H1 (cell line): Measurements from ENCODE around the gene PCDHB5. TPM values are rescaled to one million over a fixed set of nuclear protein-coding genes. Genes with fewer than 3 reads are reported as not detected.

Experiments used
- CTCF ChIA-PET: fragments of 300-600 bp; sonication (Branson Sonifier 250); formaldehyde crosslinking; loops from one replicate; lab custom pipeline; 2021; ENCODE audit not compliant: partially characterized antibody; lab: Charles Lee
- POLR2A ChIA-PET: fragments of 300-600 bp; sonication (Branson Sonifier 250); formaldehyde crosslinking; loops from one replicate; lab custom pipeline; 2021; ENCODE audit warnings: inconsistent platforms; ENCODE audit not compliant: partially characterized antibody; lab: Charles Lee
- DNase-seq, 2 experiments: peaks; one replicate each; pipeline versions ENCODE4 v3.0.0 to v3.0.0-alpha.2; 2010 to 2022; ENCODE audit warnings: low spot score in 2 of 2, low read depth in 1 of 2, mixed read lengths in 1 of 2
- FAIRE-seq: peaks from 2 replicates; lab custom pipeline; 2011; peaks lifted over from hg19 to GRCh38; lab: Jason Lieb, UNC
- H2AFZ ChIP-seq: 2 replicates; pipeline ENCODE4 v1.8.1; 2012; ENCODE audit warnings: low read length, inconsistent platforms
- H2AK5ac ChIP-seq: 2 replicates; pipeline ENCODE4 v1.6.1; 2013; ENCODE audit warnings: low read depth, low read length
- H2BK120ac ChIP-seq: replicated peaks from 2 replicates; pipeline ENCODE3; 2013; ENCODE audit warnings: low read depth, low read length, inconsistent platforms
- H2BK12ac ChIP-seq: 2 replicates; pipeline ENCODE4 v1.6.1; 2013; ENCODE audit warnings: low read depth, low read length
- H2BK15ac ChIP-seq: 2 replicates; pipeline ENCODE4 v1.6.1; 2013; ENCODE audit warnings: low read length
- H2BK20ac ChIP-seq: 2 replicates; pipeline ENCODE4 v1.6.1; 2013; ENCODE audit warnings: low read length
- H2BK5ac ChIP-seq: 2 replicates; pipeline ENCODE4 v1.6.1; 2013; ENCODE audit warnings: low read depth, low read length
- H3K14ac ChIP-seq: 2 replicates; pipeline ENCODE4 v1.6.1; 2013; ENCODE audit warnings: inconsistent platforms; ENCODE audit not compliant: insufficient read length
- H3K18ac ChIP-seq: 2 replicates; pipeline ENCODE4 v1.6.1; 2013; ENCODE audit warnings: low read length; ENCODE audit errors: extremely low read depth
- H3K23ac ChIP-seq: 2 replicates; pipeline ENCODE4 v1.6.1; 2013; ENCODE audit warnings: inconsistent platforms; ENCODE audit not compliant: insufficient read length
- H3K23me2 ChIP-seq: 2 replicates; pipeline ENCODE4 v1.6.1; 2013; ENCODE audit warnings: low read depth, low read length
- H3K27ac ChIP-seq: 2 replicates; pipeline ENCODE4 v1.6.1; 2011; ENCODE audit warnings: low read depth, low read length, inconsistent platforms
- H3K27me3 ChIP-seq, 4 experiments: replicated peaks in 1 of 4; 1 replicate in 1 of 4; 2 replicates in 3 of 4; pipeline versions ENCODE4 v1.6.1 to v1.8.1; 2011 to 2013; ENCODE audit warnings: low read length in 3 of 4, mild to moderate bottlenecking in 3 of 4, inconsistent platforms in 2 of 4, mixed read lengths in 2 of 4, moderate library complexity in 1 of 4; ENCODE audit not compliant: control insufficient read depth in 3 of 4, insufficient read depth in 3 of 4; ENCODE audit errors: extremely low read depth in 1 of 4
- H3K36me3 ChIP-seq, 4 experiments: 2 replicates each; pipeline versions ENCODE4 v1.6.1 to v1.8.1; 2011 to 2013; ENCODE audit warnings: mild to moderate bottlenecking in 4 of 4, low read length in 3 of 4, moderate library complexity in 2 of 4, control low read depth in 1 of 4, inconsistent platforms in 1 of 4; ENCODE audit not compliant: insufficient read depth in 4 of 4, control insufficient read depth in 2 of 4
- H3K4ac ChIP-seq: replicated peaks from 2 replicates; pipeline ENCODE3; 2013; ENCODE audit warnings: low read length, low read depth, mixed read lengths, inconsistent platforms; ENCODE audit not compliant: insufficient read length
- H3K4me1 ChIP-seq, 4 experiments: replicated peaks in 1 of 4; 1 replicate in 1 of 4; 2 replicates in 3 of 4; pipeline versions ENCODE4 v1.6.1 to v1.8.1; 2011 to 2013; ENCODE audit warnings: low read length in 3 of 4, inconsistent platforms in 2 of 4, mixed read lengths in 1 of 4; ENCODE audit not compliant: insufficient read depth in 4 of 4, control insufficient read depth in 3 of 4
- H3K4me2 ChIP-seq, 2 experiments: 2 replicates each; pipeline versions ENCODE4 v1.6.1 to v1.8.1; 2011 to 2013; ENCODE audit warnings: low read depth in 2 of 2, low read length in 2 of 2, control low read depth in 1 of 2, inconsistent platforms in 1 of 2, mild to moderate bottlenecking in 1 of 2; ENCODE audit not compliant: insufficient read depth in 1 of 2
- H3K4me3 ChIP-seq, 4 experiments: fragments of 200-600, 300-600 bp in 1 of 4; sonication (generic), shearing (Covaris generic), sonication (Bioruptor Twin) in 1 of 4; 2 replicates each; pipeline versions ENCODE4 v1.5.1 to v1.8.1; 2011 to 2016; ENCODE audit warnings: low read length in 4 of 4, low read depth in 3 of 4, control low read depth in 2 of 4, inconsistent platforms in 2 of 4, mild to moderate bottlenecking in 2 of 4, mixed read lengths in 1 of 4, moderate library complexity in 1 of 4; ENCODE audit not compliant: insufficient read depth in 2 of 4; ENCODE audit errors: extremely low read depth in 1 of 4
- H3K56ac ChIP-seq: replicated peaks from 2 replicates; pipeline ENCODE3; 2013; ENCODE audit warnings: low read depth, mild to moderate bottlenecking, mixed read lengths, low read length, inconsistent platforms; ENCODE audit not compliant: insufficient read length
- H3K79me1 ChIP-seq: 2 replicates; pipeline ENCODE4 v1.6.1; 2013; ENCODE audit warnings: low read depth, low read length, control low read depth
- H3K79me2 ChIP-seq, 2 experiments: 2 replicates each; pipeline versions ENCODE4 v1.6.1 to v1.8.1; 2012 to 2013; ENCODE audit warnings: low read length in 2 of 2, mild to moderate bottlenecking in 2 of 2, inconsistent platforms in 1 of 2; ENCODE audit not compliant: insufficient read depth in 2 of 2, control insufficient read depth in 1 of 2
- H3K9ac ChIP-seq, 4 experiments: replicated peaks in 1 of 4; 1 replicate in 1 of 4; 2 replicates in 3 of 4; pipeline versions ENCODE4 v1.6.1 to v1.8.1; 2011 to 2013; ENCODE audit warnings: low read depth in 3 of 4, low read length in 3 of 4, control low read depth in 2 of 4, mild to moderate bottlenecking in 2 of 4, moderate library complexity in 2 of 4, inconsistent platforms in 1 of 4; ENCODE audit errors: extremely low read depth in 1 of 4
- H3K9me3 ChIP-seq, 2 experiments: 2 replicates each; pipeline versions ENCODE4 v1.6.1 to v1.8.1; 2012 to 2013; ENCODE audit warnings: mild to moderate bottlenecking in 2 of 2, moderate library complexity in 2 of 2, control low read depth in 1 of 2, inconsistent platforms in 1 of 2, low read depth in 1 of 2, low read length in 1 of 2, mixed read lengths in 1 of 2; ENCODE audit not compliant: insufficient read depth in 2 of 2
- H4K20me1 ChIP-seq, 2 experiments: replicated peaks in 1 of 2; 2 replicates each; pipeline versions ENCODE3 to v1.8.1; 2011 to 2013; ENCODE audit warnings: inconsistent platforms in 2 of 2, low read length in 2 of 2, mild to moderate bottlenecking in 1 of 2; ENCODE audit not compliant: insufficient read depth in 2 of 2, control insufficient read depth in 1 of 2
- H4K5ac ChIP-seq: 2 replicates; pipeline ENCODE4 v1.6.1; 2013; ENCODE audit warnings: low read length, low read depth, mixed read lengths, inconsistent platforms; ENCODE audit not compliant: insufficient read length
- H4K8ac ChIP-seq: 2 replicates; pipeline ENCODE4 v1.8.0; 2013; ENCODE audit warnings: mild to moderate bottlenecking, moderate library complexity, low read length, inconsistent platforms; ENCODE audit not compliant: insufficient read depth; ENCODE audit errors: extremely low read depth
- H4K91ac ChIP-seq: replicated peaks from 2 replicates; pipeline ENCODE3; 2013; ENCODE audit warnings: low read length, mixed read lengths, inconsistent platforms; ENCODE audit not compliant: insufficient read length
- BACH1 ChIP-seq: IDR thresholded peaks from 2 replicates; pipeline ENCODE4 v1.6.1; 2012; ENCODE audit warnings: low read length, improper control_type of control experiment
- CBX8 ChIP-seq: fragments of 300-800, 300-1000 bp; sonication (generic); IDR thresholded peaks from 2 replicates; pipeline ENCODE4 v1.7.1; 2016; ENCODE audit warnings: low read depth, low read length, borderline replicate concordance
- CHD1 ChIP-seq: IDR thresholded peaks from 2 replicates; pipeline ENCODE4 v1.6.1; 2012; ENCODE audit warnings: low read depth, low read length, improper control_type of control experiment
- EP300 ChIP-seq, 2 experiments: IDR thresholded peaks; 1 replicate in 1 of 2; 2 replicates in 1 of 2; pipeline ENCODE4 v1.6.1; 2011 to 2012; ENCODE audit warnings: low read depth in 2 of 2, low read length in 2 of 2, mild to moderate bottlenecking in 2 of 2, borderline replicate concordance in 1 of 2, inconsistent platforms in 1 of 2, moderate library complexity in 1 of 2
- FOSL1 ChIP-seq: IDR thresholded peaks from 2 replicates; pipeline ENCODE4 v1.6.1; 2011; ENCODE audit warnings: mild to moderate bottlenecking, low read depth, low read length, moderate library complexity; ENCODE audit not compliant: insufficient read depth
- MAFK ChIP-seq: IDR thresholded peaks from 2 replicates; pipeline ENCODE4 v1.6.1; 2012; ENCODE audit warnings: low read depth, mild to moderate bottlenecking, improper control_type of control experiment, low read length
- POLR2AphosphoS5 ChIP-seq: IDR thresholded peaks from 2 replicates; pipeline ENCODE4 v1.6.1; 2011; ENCODE audit warnings: low read depth, low read length
- RAD21 ChIP-seq, 2 experiments: IDR thresholded peaks in 1 of 2; conservative IDR thresholded peaks in 1 of 2; 2 replicates each; pipeline ENCODE4 v1.6.1; 2011; ENCODE audit warnings: low read depth in 2 of 2, low read length in 2 of 2, improper control_type of control experiment in 1 of 2, inconsistent platforms in 1 of 2, mild to moderate bottlenecking in 1 of 2, moderate library complexity in 1 of 2
- WGBS, 2 experiments: shearing (Covaris generic) in 1 of 2; methylation state at CpG; one replicate each; pipeline versions ENCODE4 v1.1.6 to v1.1.7; 2013 to 2015; ENCODE audit warnings: low lambda C conversion rate in 2 of 2, mixed read lengths in 2 of 2, inconsistent platforms in 1 of 2, low coverage in 1 of 2, missing lambda C conversion rate in 1 of 2; ENCODE audit not compliant: insufficient replicate concordance in 2 of 2, insufficient coverage in 1 of 2, insufficient read length in 1 of 2; ENCODE audit errors: extremely low coverage in 1 of 2, missing lambda C conversion rate in 1 of 2; 5-methylcytosine and 5-hydroxymethylcytosine counted together
- polyA plus RNA-seq, 7 experiments: library from polyadenylated mRNA; depleted of rRNA in 3 of 7; stranded (reverse) in 5 of 7; unstranded in 2 of 7; fragments of >200 nt in 5 of 7; fragments of 200-250 nt in 2 of 7; gene quantifications; 1 replicate in 5 of 7; 2 replicates in 1 of 7; 4 replicates in 1 of 7; pipeline versions ENCODE4 v1.2.1 to v1.2.3, GENCODE V29; 2011 to 2013; ENCODE audit warnings: missing spikeins in 2 of 7, mixed read lengths in 2 of 7
- total RNA-seq: library from RNA; stranded (reverse); fragmentation: NEBNext Ultra II Directional; extraction: Animal tissue kit (Norgen Biotek cat#: 25700); gene quantifications from 2 replicates; pipeline ENCODE4 v1.2.1, GENCODE V29; 2021

The PCDHB5 gene
- total and polyA plus RNA-seq, 2 of the 8 experiments (the other 6 are each of a cell fraction or from before 2014, with no cell fraction given): 2.4 to 8.2 TPM

GRCh38 chr5:141155540-141156374 is 20.8 kb downstream of the PCDHB5 start:
- Histone ChIP-seq H3K27me3 (no peaks in the 10 kb centered on the region), H2AFZ (peak overlapping the region; percentile 18; the same call in 1 of the 2 replicates)
- peak; percentile 58 to 69 for TF ChIP-seq RAD21 (IDR thresholded peaks at IDR 0.05 in 1 of 2, conservative IDR thresholded peaks at IDR 0.05 in 1 of 2; ENCODE audit: low read depth in 2 of 2, low read length in 2 of 2)
- TF ChIP-seq MAFK: peak; percentile 53; the same call in 1 of the 2 replicates
- no peak for TF ChIP-seq FOSL1
- TF ChIP-seq CHD1: no peak
- TF ChIP-seq BACH1: peak; percentile 47; the same call in 1 of the 2 replicates
- TF ChIP-seq CBX8: no peak
- no peak for TF ChIP-seq EP300 (IDR thresholded peaks at IDR 0.05; ENCODE audit: borderline replicate concordance in 1 of 2, low read depth in 2 of 2, low read length in 2 of 2)
- no peak for TF ChIP-seq POLR2AphosphoS5

More at GRCh38 chr5:141155540-141156374, 20.8 kb downstream of the PCDHB5 start:
- DNase-seq (peak in 1 of 2 experiments; percentile 67), FAIRE-seq (peak; percentile 76)
- Histone ChIP-seq H2BK20ac (no peak overlapping the region), H3K14ac (no peak overlapping the region), H3K4ac (no peak overlapping the region), H2AK5ac (no peak overlapping the region), H3K36me3 (no peaks in the 10 kb centered on the region), H3K18ac (no peak overlapping the region), H2BK12ac (no peak overlapping the region), H3K9ac (no peak overlapping the region), H3K23me2 (no peaks in the 10 kb centered on the region), H2BK15ac (no peak overlapping the region), H4K91ac (no peak overlapping the region), H4K8ac (no peak overlapping the region), H3K56ac (no peak overlapping the region), H3K79me1 (no peaks in the 10 kb centered on the region), H2BK5ac (no peak overlapping the region), H4K5ac (no peak overlapping the region), H3K9me3 (peaks cover 0 to 15% of the 10 kb centered on the region in 2 experiments; a peak in 2 of 4 replicates), H3K23ac (no peak overlapping the region), H3K4me2 (peak overlapping the region in 1 of 2 experiments; percentile 56; a peak in 1 of 4 replicates), H3K4me1 (no peaks in the 10 kb centered on the region), H4K20me1 (no peaks in the 10 kb centered on the region), H3K79me2 (no peaks in the 10 kb centered on the region), H3K27ac (no peak overlapping the region), H3K4me3 (no peak overlapping the region), H2BK120ac (no peak overlapping the region)
- POLR2A ChIA-PET: interaction anchor here (0.6 to 1.7 kb wide), 6 partner anchors 11 to 61 kb away, joined by 3 to 5 read pairs (median 4); partner anchors contain the start of genes PCDHB2 and PCDHB5
- CTCF ChIA-PET: interaction anchor here (0.6 to 5.2 kb wide), 53 partner anchors 8 to 1200 kb away, joined by 3 to 48 read pairs (median 4); partner anchors contain the start of genes PCDHA11, PCDHA12, PCDHB10 and PCDHB11
- 79% methylated on average over 21 of the region's 21 CpGs; no CpG with 5 or more reads in 1 of the 2 experiments for WGBS, 2 experiments
